Left renal cortex interstitium (tissue), 4 donors: Measurements from ENCODE around the gene GP1BB. TPM values are rescaled to one million over a fixed set of nuclear protein-coding genes. Genes with fewer than 3 reads are reported as not detected.
A peak's percentile ranks its signal among the peaks of the same experiment; 100 is the strongest.
"Not testable (repeated sequence)": the region's sequence is repeated elsewhere in the genome, so short reads cannot be mapped to it uniquely, and the experiment has no call there.

Source experiments
- DNase-seq, 4 donors: peaks; one replicate each; pipeline ENCODE4 v3.0.0-alpha.2; 2013; ENCODE audit warnings: low read depth in 4 of 4, low spot score in 2 of 4, missing footprints in 1 of 4
- polyA plus RNA-seq, 4 donors: library from polyadenylated mRNA; unstranded; fragments of 120-200 nt; gene quantifications; one replicate each; pipeline ENCODE4 v1.2.1, GENCODE V29; 2013; ENCODE audit not compliant: insufficient read length in 4 of 4

The GP1BB gene
- 1 to 10 TPM; 3.0 to 6.5 (median 4.2) TPM for polyA plus RNA-seq

- no peak for DNase-seq
Observed at GRCh38 chr22:19723232-19723982, at the start of gene GP1BB. Gene GP1BB (plus strand): TSS chr22:19723539. CDS start chr22:19723570, 31 bp downstream.

GRCh38 chr22:19673660-19674059 lies 49.7 kb upstream of the GP1BB start:
- DNase-seq, result no peak

- no peak for DNase-seq
Observed at GRCh38 chr22:19674129-19674928, 49.0 kb upstream of the GP1BB start.

DNA sequence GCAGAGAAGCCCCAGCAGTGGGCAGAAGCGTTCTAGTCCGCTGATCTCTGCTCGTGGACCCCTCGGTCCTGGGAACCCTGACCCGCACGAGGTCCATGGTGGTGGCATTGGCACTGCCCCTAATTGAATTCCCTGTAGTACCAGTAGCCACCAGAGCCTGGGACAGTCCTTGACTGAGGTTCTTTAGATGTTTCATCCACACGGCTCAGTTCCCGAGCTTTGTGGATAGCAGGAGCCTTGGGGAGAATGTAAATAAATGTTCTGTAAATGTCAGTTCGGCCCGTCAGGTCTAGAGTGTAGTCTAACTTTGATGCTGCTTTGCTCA lies 48.4 kb upstream of the GP1BB start:
- DNase-seq, result no peak

DNA sequence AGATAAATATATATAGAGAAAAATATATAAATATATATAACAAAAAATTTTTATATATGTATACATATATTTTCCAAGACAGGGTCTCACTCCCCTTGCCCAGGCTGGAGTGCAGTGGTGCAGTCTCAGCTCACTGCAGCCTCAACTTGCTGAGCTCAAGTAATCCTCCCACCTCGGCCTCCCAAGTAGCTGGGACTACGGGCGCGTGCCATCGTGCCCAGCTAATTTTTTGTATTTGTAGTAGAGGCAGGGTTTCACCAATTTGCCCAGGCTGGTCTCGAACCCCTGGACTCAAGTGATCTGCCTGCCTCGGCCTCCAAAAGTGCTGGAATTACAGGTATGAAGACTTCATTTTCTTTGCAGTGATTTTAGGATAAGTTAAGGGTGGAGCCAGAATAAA lies 47.9 kb upstream of the GP1BB start:
- DNase-seq, result no peak

- DNase-seq, result not testable (repeated sequence)
Observed at GRCh38 chr22:19676437-19676836, 46.9 kb upstream of the GP1BB start.

DNA sequence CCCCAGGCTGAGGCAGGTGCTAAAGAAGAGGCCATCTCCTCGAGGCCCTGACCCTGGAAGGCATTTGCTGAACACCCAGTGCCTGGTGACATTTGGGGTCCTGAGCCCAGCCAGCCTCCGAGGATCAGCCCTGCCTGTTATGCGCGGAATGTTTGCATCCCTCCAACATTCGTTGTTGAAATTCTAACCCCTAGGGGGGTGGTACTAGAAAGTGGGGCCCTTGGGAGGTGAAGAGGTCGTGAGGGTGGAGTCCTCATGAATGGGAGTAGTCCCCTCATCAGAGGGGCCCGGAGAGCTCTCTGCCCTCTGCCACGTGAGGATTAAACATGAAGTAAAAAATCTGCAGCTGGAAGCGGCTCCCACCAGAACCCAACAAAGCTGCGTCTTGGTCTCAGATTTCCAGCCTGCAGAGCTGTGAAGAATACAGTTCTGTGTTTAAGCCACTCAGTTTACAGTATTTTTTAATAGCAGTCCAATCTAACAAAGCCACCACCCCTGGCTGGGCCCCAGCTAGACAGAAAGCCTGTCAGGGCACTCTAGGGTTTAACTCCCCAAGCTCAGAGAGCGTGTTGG lies 44.3 kb upstream of the GP1BB start:
- DNase-seq, result peak in 1 of 4 donors; percentile 36

- no peak for DNase-seq
Observed at GRCh38 chr22:19679522-19680101, 43.7 kb upstream of the GP1BB start.

DNA sequence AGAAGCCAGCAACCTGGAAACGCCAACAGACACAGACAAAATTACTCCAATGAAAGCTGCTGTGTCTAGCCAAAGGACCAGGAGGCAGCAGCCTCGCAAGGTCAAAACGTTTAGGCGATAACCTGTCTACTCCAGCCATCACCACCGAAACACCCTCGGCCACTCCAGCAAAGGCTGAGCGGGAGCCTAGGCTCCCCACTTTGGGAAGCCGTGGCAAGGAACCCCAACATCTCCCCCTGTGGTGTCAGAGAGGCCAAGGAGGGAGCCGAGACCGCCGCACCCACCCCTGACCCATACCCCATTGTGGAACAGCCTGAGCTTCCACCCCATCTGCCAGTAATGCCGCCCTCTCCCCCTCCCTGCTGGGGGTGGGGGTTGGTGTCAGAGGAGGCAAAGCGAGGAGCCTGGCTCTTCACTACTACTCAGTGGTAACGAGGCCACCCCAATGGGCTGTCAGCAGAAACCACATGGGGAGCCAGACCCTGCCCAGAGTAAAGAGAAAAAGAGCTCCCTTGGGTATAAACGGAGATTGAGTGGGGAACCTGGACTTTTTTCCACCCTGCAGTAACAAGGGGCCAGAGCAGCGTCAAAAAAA lies 43.0 kb upstream of the GP1BB start:
- no peak for DNase-seq

DNA sequence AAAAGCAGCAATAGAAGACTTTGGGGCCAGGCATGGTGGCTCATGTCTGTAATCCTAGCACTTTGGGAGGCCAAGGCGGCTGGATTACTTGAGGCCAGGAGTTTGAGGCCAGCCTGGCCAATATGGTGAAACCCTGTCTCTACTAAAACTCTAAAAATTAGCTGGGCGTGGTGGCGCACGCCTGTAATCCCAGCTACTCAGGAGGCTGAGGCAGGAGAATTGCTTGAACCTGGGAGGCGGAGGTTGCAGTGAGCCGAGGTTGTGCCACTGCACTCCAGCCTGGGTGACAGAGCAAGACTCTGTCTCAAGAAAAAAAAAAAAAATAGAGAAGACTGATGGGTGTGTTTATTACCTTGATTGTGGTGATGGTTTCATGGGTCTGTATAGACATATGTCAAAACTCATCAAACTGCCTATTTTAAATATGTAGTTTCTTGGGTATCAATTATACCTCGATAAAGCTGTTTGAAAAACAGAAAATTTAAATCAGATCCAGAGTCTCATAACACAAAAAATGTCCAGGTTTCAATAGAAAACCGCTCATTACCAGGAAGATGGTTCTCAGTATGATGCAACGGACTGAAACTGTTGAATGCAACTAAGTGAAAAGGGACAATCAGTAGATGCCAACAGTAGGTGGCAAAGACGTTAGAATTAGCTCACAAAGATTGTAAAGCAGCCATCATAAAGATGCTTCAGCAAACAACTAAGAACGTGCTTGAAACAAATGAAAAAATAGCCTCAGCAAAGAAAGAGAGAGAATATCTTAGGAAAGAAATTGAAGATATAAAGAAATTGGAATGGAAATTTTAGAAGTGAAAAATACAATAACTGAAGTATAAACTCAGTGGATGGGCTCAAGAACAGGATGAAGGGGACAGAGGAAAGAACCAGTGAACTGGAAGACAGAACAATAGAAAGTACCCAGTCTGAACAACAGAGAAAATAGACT lies 42.2 kb upstream of the GP1BB start:
- DNase-seq, result no peak

DNA sequence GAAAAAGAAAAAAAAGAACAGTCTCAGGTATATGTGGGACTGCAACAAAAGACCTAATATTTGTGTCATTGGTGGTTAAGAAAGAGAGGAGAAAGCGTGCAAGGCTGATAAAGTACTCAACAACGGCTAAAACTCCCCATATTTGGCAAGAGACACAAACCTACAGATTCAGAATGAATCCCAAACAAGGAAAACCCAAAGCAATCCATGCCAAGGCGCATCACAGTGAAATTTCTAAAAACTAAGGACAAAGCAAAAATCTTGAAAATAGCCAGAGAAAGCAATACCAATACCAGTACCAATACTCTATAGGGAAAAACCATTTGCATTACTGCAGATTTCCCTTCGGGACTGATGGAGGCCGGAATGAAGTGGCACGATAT lies 41.5 kb upstream of the GP1BB start:
- DNase-seq, result no peak

GRCh38 chr22:19686946-19687345 lies 36.4 kb upstream of the GP1BB start:
- DNase-seq, result no peak

GRCh38 chr22:19687561-19688300 lies 35.6 kb upstream of the GP1BB start:
- DNase-seq, result no peak

GRCh38 chr22:19688301-19689290 lies 34.7 kb upstream of the GP1BB start:
- no peak for DNase-seq

DNA sequence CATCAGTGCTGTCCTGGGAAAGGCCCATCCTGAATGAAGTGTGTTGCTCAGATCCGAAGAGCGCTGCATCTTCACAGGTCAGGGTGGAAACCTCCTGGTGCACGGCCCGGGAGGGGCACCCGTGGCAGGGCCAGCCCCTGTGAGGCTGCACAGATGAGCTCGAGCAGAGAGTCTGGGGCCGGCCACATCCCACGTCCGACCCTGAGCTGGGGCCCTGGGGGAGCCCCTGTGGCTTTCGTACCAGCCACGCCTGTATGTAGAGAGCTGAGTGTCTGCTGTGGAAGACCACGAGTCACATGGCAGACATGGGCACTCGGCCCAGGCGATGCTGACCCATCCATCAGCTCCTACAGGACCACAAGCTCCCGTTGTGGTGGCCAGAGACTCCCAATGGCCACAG lies 33.9 kb upstream of the GP1BB start:
- no peak for DNase-seq

- DNase-seq, result no peak
Observed at GRCh38 chr22:19691007-19691720, 32.2 kb upstream of the GP1BB start.

DNA sequence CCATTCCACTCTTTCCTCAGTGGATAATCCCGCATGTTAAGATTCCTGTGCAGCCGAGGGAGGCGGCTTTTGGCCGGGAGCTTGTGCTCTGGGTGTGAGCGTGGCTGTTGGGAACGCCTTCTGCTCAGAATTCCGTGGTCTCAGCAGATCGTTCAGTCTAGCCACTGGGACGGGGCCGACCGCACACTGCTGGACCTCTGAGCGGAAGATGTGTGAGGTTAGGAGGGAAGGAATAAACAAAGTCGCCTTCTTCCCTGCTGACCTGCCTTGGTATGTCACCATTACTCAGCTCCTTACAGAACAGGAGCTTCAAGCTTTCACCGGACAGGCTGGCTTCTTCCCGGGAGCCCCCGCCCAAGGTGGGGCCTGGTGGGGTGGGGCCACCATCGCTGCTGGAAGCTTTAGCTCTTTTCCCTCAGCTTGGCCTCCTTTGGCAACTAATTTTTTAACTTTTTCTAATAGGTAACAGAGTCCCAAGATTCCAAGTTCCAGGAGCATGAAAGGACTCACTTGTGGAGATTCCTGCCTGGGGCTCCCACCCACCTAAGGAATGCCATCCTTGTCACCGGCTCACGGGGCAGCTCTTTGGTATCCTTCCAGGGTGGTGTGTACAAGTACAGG lies 31.5 kb upstream of the GP1BB start:
- DNase-seq, result peak in 1 of 4 donors; percentile 52
